OCI-LY1 (cell line): ENCODE results near the gene SENP6.

Experiments used
- H2AFZ ChIP-seq: fragments of 200-600 bp; sonication (generic), shearing (Covaris generic); 2 replicates; pipeline ENCODE4 v1.6.0; 2014; ENCODE audit warnings: antibody characterized with exemption, mild to moderate bottlenecking, low read length
- H3F3A ChIP-seq: fragments of 200-600 bp; sonication (generic), shearing (Covaris generic); 2 replicates; pipeline ENCODE4 v1.6.0; 2014; ENCODE audit warnings: mild to moderate bottlenecking, antibody characterized with exemption, low read length, moderate library complexity; ENCODE audit not compliant: insufficient read depth
- H3K27ac ChIP-seq: fragments of 200-600 bp; sonication (generic); 2 replicates; pipeline ENCODE4 v1.5.1; 2014; ENCODE audit warnings: low read length, mixed run types, mild to moderate bottlenecking, low read depth; ENCODE audit not compliant: poor library complexity, severe bottlenecking
- H3K27me3 ChIP-seq: fragments of 200-600 bp; sonication (generic); 2 replicates; pipeline ENCODE4 v1.6.0; 2014; ENCODE audit warnings: antibody characterized with exemption, mild to moderate bottlenecking, low read length, moderate library complexity; ENCODE audit not compliant: insufficient read depth
- H3K36me3 ChIP-seq: fragments of 200-600 bp; sonication (generic); 2 replicates; pipeline ENCODE4 v1.6.1; 2014; ENCODE audit warnings: mild to moderate bottlenecking, antibody characterized with exemption, low read length, moderate library complexity, mixed read lengths; ENCODE audit not compliant: insufficient read depth
- H3K4me1 ChIP-seq: fragments of 200-600 bp; sonication (generic); 2 replicates; pipeline ENCODE4 v1.5.1; 2014; ENCODE audit warnings: mild to moderate bottlenecking, low read length, moderate library complexity; ENCODE audit not compliant: insufficient read depth, severe bottlenecking
- H3K4me2 ChIP-seq: fragments of 200-600 bp; sonication (generic), shearing (Covaris generic); 2 replicates; pipeline ENCODE4 v1.6.1; 2014; ENCODE audit warnings: low read length
- H3K4me3 ChIP-seq: fragments of 200-600 bp; sonication (generic); 2 replicates; pipeline ENCODE4 v1.5.1; 2014; ENCODE audit warnings: low read length, low read depth, mild to moderate bottlenecking, mixed read lengths; ENCODE audit not compliant: poor library complexity, severe bottlenecking
- H3K79me2 ChIP-seq: fragments of 200-600 bp; shearing (Covaris generic); 2 replicates; pipeline ENCODE4 v1.6.1; 2016; ENCODE audit warnings: mixed run types, low read length, mixed read lengths; ENCODE audit not compliant: insufficient read depth
- H3K9ac ChIP-seq: fragments of 200-600 bp; sonication (generic), shearing (Covaris generic); 2 replicates; pipeline ENCODE4 v1.6.1; 2014; ENCODE audit warnings: mild to moderate bottlenecking, low read length, mixed read lengths
- H3K9me2 ChIP-seq: fragments of 200-600 bp; sonication (generic), shearing (Covaris generic); 2 replicates; pipeline ENCODE4 v1.6.1; 2014; ENCODE audit warnings: low read depth, mild to moderate bottlenecking, low read length, mixed read lengths
- H3K9me3 ChIP-seq: fragments of 200-600 bp; shearing (Covaris generic); 2 replicates; pipeline ENCODE4 v1.6.1; 2014; ENCODE audit warnings: low read length, mixed read lengths
- H4K20me1 ChIP-seq: fragments of 200-600 bp; sonication (generic), shearing (Covaris generic); 2 replicates; pipeline ENCODE4 v1.6.0; 2016; ENCODE audit warnings: mild to moderate bottlenecking, low read length; ENCODE audit not compliant: insufficient read depth
- CTCF ChIP-seq: fragments of 200-600 bp; sonication (generic), shearing (Covaris generic); IDR thresholded peaks from 2 replicates; pipeline ENCODE4 v1.5.1; 2017; ENCODE audit warnings: mild to moderate bottlenecking, antibody characterized with exemption, low read length, moderate library complexity, mixed read lengths
- EZH2 ChIP-seq: fragments of 200-600 bp; sonication (generic), shearing (Covaris generic); IDR thresholded peaks from 2 replicates; pipeline ENCODE4 v1.8.0; 2017; ENCODE audit warnings: borderline replicate concordance, mixed run types, mild to moderate bottlenecking, antibody characterized with exemption, low read length, moderate library complexity, mixed read lengths

Gene SENP6

GRCh38 chr6:75563032-75563431, 38.6 kb upstream of the SENP6 start:
- Histone ChIP-seq H3K4me1 (no peaks in the 10 kb centered on the region), H3K4me3 (no peak overlapping the region), H3K9me2 (no peaks in the 10 kb centered on the region), H3F3A (no peaks in the 10 kb centered on the region), H3K36me3 (no peaks in the 10 kb centered on the region), H3K27ac (no peak overlapping the region), H3K79me2 (no peaks in the 10 kb centered on the region), H3K9ac (no peak overlapping the region), H3K9me3 (peaks cover 10% of the 10 kb centered on the region; the same call in 1 of the 2 replicates), H4K20me1 (no peaks in the 10 kb centered on the region), H2AFZ (no peak overlapping the region), H3K4me2 (no peak overlapping the region), H3K27me3 (no peaks in the 10 kb centered on the region)
- peak; percentile 42 for TF ChIP-seq CTCF
- no peak for TF ChIP-seq EZH2

GRCh38 chr6:75566137-75566767, 35.4 kb upstream of the SENP6 start:
- Histone ChIP-seq H3K36me3 (no peaks in the 10 kb centered on the region), H2AFZ (no peak overlapping the region), H3K79me2 (no peaks in the 10 kb centered on the region), H3K4me3 (no peak overlapping the region), H3K4me1 (no peaks in the 10 kb centered on the region), H3K27ac (no peak overlapping the region), H3K4me2 (no peak overlapping the region), H3K9ac (no peak overlapping the region), H3K9me3 (peaks cover 10% of the 10 kb centered on the region; the same call in 1 of the 2 replicates), H3K9me2 (no peaks in the 10 kb centered on the region), H3K27me3 (no peaks in the 10 kb centered on the region), H3F3A (no peaks in the 10 kb centered on the region), H4K20me1 (no peaks in the 10 kb centered on the region)
- TF ChIP-seq CTCF (no peak), EZH2 (no peak)

GRCh38 chr6:75568100-75568499, 33.6 kb upstream of the SENP6 start:
- H3K79me2 ChIP-seq, result no peaks in the 10 kb centered on the region
- no peak for TF ChIP-seq EZH2
- no peak for TF ChIP-seq CTCF
- no peak overlapping the region for H2AFZ ChIP-seq
- no peak overlapping the region for H3K4me2 ChIP-seq
- H3K9me2 ChIP-seq, result no peaks in the 10 kb centered on the region
- no peaks in the 10 kb centered on the region for H4K20me1 ChIP-seq
- H3K9ac ChIP-seq, result no peak overlapping the region
- H3K9me3 ChIP-seq, result peaks cover 10% of the 10 kb centered on the region; the same call in 1 of the 2 replicates
- H3K4me3 ChIP-seq, result no peak overlapping the region
- H3K27me3 ChIP-seq, result no peaks in the 10 kb centered on the region
- H3K36me3 ChIP-seq, result no peaks in the 10 kb centered on the region
- no peak overlapping the region for H3K27ac ChIP-seq
- H3F3A ChIP-seq, result no peaks in the 10 kb centered on the region
- H3K4me1 ChIP-seq, result no peaks in the 10 kb centered on the region
